H9 (cell line): Measurements from ENCODE around the gene TAS2R1. TPM values are rescaled to one million over a fixed set of nuclear protein-coding genes. Genes with fewer than 3 reads are reported as not detected.

Experiments
- DNase-seq: peaks from one replicate; pipeline ENCODE4 v3.0.0-alpha.2; 2017
- H2AFZ ChIP-seq: one replicate; pipeline ENCODE4 v1.6.1; 2013; ENCODE audit warnings: mild to moderate bottlenecking, low read length, control low read depth, moderate library complexity
- H2AK5ac ChIP-seq: 2 replicates; pipeline ENCODE4 v1.6.1; 2013; ENCODE audit warnings: low read length, control low read depth, mixed read lengths; ENCODE audit not compliant: insufficient read length
- H2BK120ac ChIP-seq: one replicate; pipeline ENCODE4 v1.6.1; 2013; ENCODE audit warnings: low read depth, mild to moderate bottlenecking, low read length, control low read depth, inconsistent platforms; ENCODE audit not compliant: poor library complexity, severe bottlenecking
- H2BK12ac ChIP-seq: 2 replicates; pipeline ENCODE4 v1.6.1; 2013; ENCODE audit warnings: low read length, control low read depth, mixed read lengths, low read depth; ENCODE audit not compliant: insufficient read length
- H2BK15ac ChIP-seq: 2 replicates; pipeline ENCODE4 v1.6.1; 2013; ENCODE audit warnings: low read depth, low read length, control low read depth
- H2BK20ac ChIP-seq: one replicate; pipeline ENCODE4 v1.6.1; 2013; ENCODE audit warnings: low read depth, mild to moderate bottlenecking, low read length, control low read depth, inconsistent platforms; ENCODE audit not compliant: poor library complexity, severe bottlenecking
- H2BK5ac ChIP-seq: 2 replicates; pipeline ENCODE4 v1.6.1; 2013; ENCODE audit warnings: low read length, control low read depth, mixed read lengths; ENCODE audit not compliant: insufficient read length
- H3K14ac ChIP-seq: 2 replicates; pipeline ENCODE4 v1.6.1; 2013; ENCODE audit warnings: low read length, control low read depth; ENCODE audit not compliant: insufficient read depth
- H3K18ac ChIP-seq: 2 replicates; pipeline ENCODE4 v1.6.1; 2013; ENCODE audit warnings: low read depth, mild to moderate bottlenecking, mixed read lengths, low read length, control low read depth; ENCODE audit not compliant: insufficient read length
- H3K23ac ChIP-seq: 2 replicates; pipeline ENCODE4 v1.6.1; 2013; ENCODE audit warnings: low read length, control low read depth, mixed read lengths, low read depth; ENCODE audit not compliant: insufficient read length
- H3K23me2 ChIP-seq: 2 replicates; pipeline ENCODE4 v1.6.1; 2013; ENCODE audit warnings: low read depth, mild to moderate bottlenecking, mixed read lengths, low read length, control low read depth; ENCODE audit not compliant: insufficient read length, poor library complexity, severe bottlenecking
- H3K27ac ChIP-seq: 2 replicates; pipeline ENCODE4 v1.5.1; 2013; ENCODE audit warnings: low read length, control low read depth, mixed read lengths, low read depth; ENCODE audit not compliant: insufficient read length
- H3K27me3 ChIP-seq: 2 replicates; pipeline ENCODE4 v1.6.1; 2013; ENCODE audit warnings: low read length, control low read depth, inconsistent platforms; ENCODE audit not compliant: insufficient read depth
- H3K4ac ChIP-seq: 2 replicates; pipeline ENCODE4 v1.6.1; 2013; ENCODE audit warnings: low read depth, mild to moderate bottlenecking, control low read depth, inconsistent platforms, low read length, moderate library complexity
- H3K4me1 ChIP-seq: 2 replicates; pipeline ENCODE4 v1.6.1; 2013; ENCODE audit warnings: low read length, control low read depth, inconsistent platforms; ENCODE audit not compliant: insufficient read depth
- H3K4me2 ChIP-seq: 2 replicates; pipeline ENCODE4 v1.6.1; 2013; ENCODE audit warnings: low read length, control low read depth, mixed read lengths; ENCODE audit not compliant: insufficient read length, insufficient read depth
- H3K56ac ChIP-seq: 2 replicates; pipeline ENCODE4 v1.6.1; 2013; ENCODE audit warnings: low read depth, mild to moderate bottlenecking, mixed read lengths, low read length, control low read depth; ENCODE audit not compliant: insufficient read length
- H3K79me1 ChIP-seq: 2 replicates; pipeline ENCODE4 v1.6.1; 2013; ENCODE audit warnings: low read depth, mild to moderate bottlenecking, moderate library complexity, low read length, control low read depth, inconsistent platforms; ENCODE audit not compliant: insufficient read depth, poor library complexity, severe bottlenecking
- H3K79me2 ChIP-seq: 2 replicates; pipeline ENCODE4 v1.6.1; 2013; ENCODE audit warnings: low read length, control low read depth, inconsistent platforms; ENCODE audit not compliant: insufficient read depth
- H3K9ac ChIP-seq: 2 replicates; pipeline ENCODE4 v1.6.1; 2013; ENCODE audit warnings: low read length, control low read depth, mixed read lengths; ENCODE audit not compliant: insufficient read length; ENCODE audit errors: extremely low read depth
- H3K9me3 ChIP-seq: one replicate; pipeline ENCODE4 v1.6.1; 2013; ENCODE audit warnings: low read depth, low read length, inconsistent platforms; ENCODE audit not compliant: control insufficient read depth
- H3T11ph ChIP-seq: one replicate; pipeline ENCODE4 v1.6.1; 2013; ENCODE audit warnings: mild to moderate bottlenecking, low read length, control low read depth, inconsistent platforms
- H4K20me1 ChIP-seq: one replicate; pipeline ENCODE4 v1.6.1; 2013; ENCODE audit not compliant: control insufficient read depth, insufficient read length, insufficient read depth
- H4K5ac ChIP-seq: 2 replicates; pipeline ENCODE4 v1.6.1; 2013; ENCODE audit warnings: low read depth, mild to moderate bottlenecking, mixed read lengths, low read length, control low read depth; ENCODE audit not compliant: insufficient read length
- H4K8ac ChIP-seq: replicated peaks from 2 replicates; pipeline ENCODE4 v1.6.1; 2013; ENCODE audit warnings: low read length, control low read depth, mixed read lengths, low read depth; ENCODE audit not compliant: insufficient read length
- H4K91ac ChIP-seq: 2 replicates; pipeline ENCODE4 v1.6.1; 2013; ENCODE audit warnings: low read depth, mild to moderate bottlenecking, moderate library complexity, mixed read lengths, low read length, control low read depth; ENCODE audit not compliant: insufficient read length
- H3K27ac Mint-ChIP-seq, 3 experiments: 2 replicates in 2 of 3; 3 replicates in 1 of 3; pipeline ENCODE4 v1.8.0; 2020 to 2021; ENCODE audit warnings: mixed read lengths in 3 of 3, mild to moderate bottlenecking in 1 of 3, moderate library complexity in 1 of 3
- H3K27me3 Mint-ChIP-seq: 2 replicates; pipeline ENCODE4 v1.8.0; 2021; ENCODE audit warnings: low read depth, mild to moderate bottlenecking, moderate library complexity, mixed read lengths
- H3K36me3 Mint-ChIP-seq, 3 experiments: 2 replicates in 2 of 3; 3 replicates in 1 of 3; pipeline ENCODE4 v1.8.0; 2020 to 2021; ENCODE audit warnings: low read depth in 3 of 3, mixed read lengths in 3 of 3; ENCODE audit not compliant: insufficient read depth in 1 of 3
- H3K4me1 Mint-ChIP-seq, 2 experiments: 2 replicates each; pipeline ENCODE4 v1.8.0; 2020; ENCODE audit warnings: mixed read lengths in 2 of 2
- H3K4me3 Mint-ChIP-seq, 2 experiments: 2 replicates in 1 of 2; 3 replicates in 1 of 2; pipeline ENCODE4 v1.8.0; 2020 to 2021; ENCODE audit warnings: mild to moderate bottlenecking in 2 of 2, mixed read lengths in 2 of 2, moderate library complexity in 1 of 2
- H3K9me3 Mint-ChIP-seq, 2 experiments: 2 replicates in 1 of 2; 3 replicates in 1 of 2; pipeline ENCODE4 v1.8.0; 2020; ENCODE audit warnings: mild to moderate bottlenecking in 2 of 2, mixed read lengths in 2 of 2, moderate library complexity in 1 of 2
- CTCF ChIP-seq: fragments of 200-600 bp; sonication (generic); conservative IDR thresholded peaks from 3 replicates; pipeline ENCODE4 v1.8.0; 2021; ENCODE audit warnings: antibody characterized with exemption, mild to moderate bottlenecking
- WGBS: extraction: QIAGEN DNeasy Blood & Tissue Kit; methylation state at CpG from one replicate; pipeline ENCODE4 v1.1.7; 2013; ENCODE audit warnings: missing lambda C conversion rate, low lambda C conversion rate, mixed read lengths; ENCODE audit not compliant: insufficient read length; ENCODE audit errors: extremely low coverage; 5-methylcytosine and 5-hydroxymethylcytosine counted together
- total RNA-seq: library from RNA; stranded (reverse); gene quantifications from 2 replicates; pipeline ENCODE4 v1.2.1, GENCODE V29; 2021

The TAS2R1 gene
- total RNA-seq, 1 experiment from 2014 or later: not detected

GRCh38 chr5:9615331-9615730, 14.8 kb downstream of the TAS2R1 start:
- Histone ChIP-seq H3K79me2 (no peaks in the 10 kb centered on the region), H3K9ac (no peak overlapping the region), H2BK12ac (no peak overlapping the region), H2BK120ac (no peak overlapping the region), H4K91ac (no peak overlapping the region), H2BK20ac (no peak overlapping the region), H2AK5ac (no peak overlapping the region), H3K23me2 (no peaks in the 10 kb centered on the region), H4K8ac (no peak overlapping the region), H2BK5ac (no peak overlapping the region), H3K18ac (no peak overlapping the region), H3K27ac (no peak overlapping the region), H3K23ac (no peak overlapping the region), H4K5ac (no peak overlapping the region), H3K14ac (no peak overlapping the region), H3K79me1 (no peaks in the 10 kb centered on the region), H3K4ac (no peak overlapping the region), H3K9me3 (no peaks in the 10 kb centered on the region), H2BK15ac (no peak overlapping the region), H3K4me2 (no peak overlapping the region), H3K27me3 (no peaks in the 10 kb centered on the region), H3T11ph (no peak overlapping the region), H3K56ac (no peak overlapping the region), H4K20me1 (no peaks in the 10 kb centered on the region), H3K4me1 (no peaks in the 10 kb centered on the region), H2AFZ (no peak overlapping the region)
- peaks cover 3% of the 10 kb centered on the region in 2 experiments for H3K4me1 Mint-ChIP-seq
- no peak for DNase-seq
- H3K4me3 Mint-ChIP-seq: no peak overlapping the region
- H3K9me3 Mint-ChIP-seq: peaks cover 0 to 8% of the 10 kb centered on the region in 2 experiments; a peak in 3 of 5 replicates
- TF ChIP-seq CTCF: no peak
- no peak overlapping the region for H3K27ac Mint-ChIP-seq
- peaks cover 3% of the 10 kb centered on the region; the same call in 1 of the 2 replicates for H3K27me3 Mint-ChIP-seq
- no CpG with 5 or more reads among the region's 3 CpGs for WGBS
- no peaks in the 10 kb centered on the region for H3K36me3 Mint-ChIP-seq
